ENCODE measurements around the gene UPF3A. TPM values are rescaled to one million over a fixed set of nuclear protein-coding genes. Genes with fewer than 3 reads are reported as not detected.
A peak's percentile ranks its signal among the peaks of the same experiment; 100 is the strongest.

Gene UPF3A
- total and polyA plus RNA-seq, 9 of the 15 experiments (the other 6 are each of a cell fraction or from before 2014, with no cell fraction given) = 15.6 to 76.5 (median 40.9) TPM

DNA sequence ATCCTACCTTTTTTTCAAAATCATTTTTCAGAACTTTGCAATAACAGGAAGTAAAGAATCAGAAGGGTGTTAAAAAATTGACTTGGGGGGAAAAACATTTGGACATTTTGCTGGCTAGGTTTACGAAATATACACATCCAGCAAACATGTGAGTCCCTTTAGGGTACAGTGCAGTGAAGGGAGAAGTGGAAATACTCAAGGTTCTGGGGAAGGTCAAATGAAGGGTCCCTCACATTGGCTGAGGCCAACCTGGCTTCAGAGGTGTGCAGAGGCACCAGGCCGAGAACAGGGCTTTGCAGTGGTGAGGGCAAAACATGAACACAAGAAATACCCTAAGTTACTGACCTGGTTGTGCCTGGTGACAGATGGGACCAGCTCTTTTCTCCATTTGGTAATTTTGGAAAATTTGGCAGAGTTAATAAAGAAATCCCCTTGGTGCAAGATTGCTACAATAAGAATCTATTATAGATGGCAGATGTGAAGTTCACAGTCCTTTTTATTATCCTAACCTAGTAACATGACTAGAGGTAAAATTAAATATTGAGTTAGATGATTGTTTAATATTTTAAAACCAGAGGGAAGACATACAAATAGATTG lies 1.5 kb upstream of the UPF3A start:
- 51% methylated on average over 2 of the region's 2 CpGs for WGBS (ENCODE audit: insufficient coverage, low coverage, missing lambda C conversion rate)
- POLR2A ChIA-PET = interaction anchor here (0.8 to 1.7 kb wide), 6 partner anchors 10 to 28 kb away, joined by 3 to 10 read pairs (median 3); no protein-coding TSS in a partner anchor
- Histone ChIP-seq H3K4me1 (replicated peaks in 1 of 2; ENCODE audit: control insufficient read depth in 2 of 2, insufficient read depth in 2 of 2, low read length in 2 of 2) (peaks cover 31 to 35% of the 10 kb centered on the region in 2 experiments), H3K9ac (ENCODE audit: insufficient read depth in 1 of 2, low read depth in 2 of 2, low read length in 2 of 2) (peak overlapping the region; percentile 82 to 96), H3K27ac (ENCODE audit: extremely low read depth, low read depth, low read length) (peak overlapping the region; percentile 99), H2AFZ (ENCODE audit: low read depth, low read length) (peak overlapping the region; percentile 99), H3K79me2 (ENCODE audit: control insufficient read depth, insufficient read depth, low read length) (peaks cover 35% of the 10 kb centered on the region), H3K9me3 (replicated peaks; ENCODE audit: control insufficient read depth, insufficient read depth, low read depth, low read length) (no peaks in the 10 kb centered on the region), H3K9me1 (ENCODE audit: control insufficient read depth, insufficient read depth, low read length) (no peaks in the 10 kb centered on the region), H3K36me3 (ENCODE audit: control insufficient read depth, insufficient read depth, low read length) (peaks cover 51% of the 10 kb centered on the region; the same call in 2 of the 3 replicates), H3K27me3 (ENCODE audit: control insufficient read depth in 2 of 2, insufficient read depth in 2 of 2, low read length in 2 of 2) (no peaks in the 10 kb centered on the region), H4K20me1 (replicated peaks; ENCODE audit: control insufficient read depth, insufficient read depth, low read length) (no peaks in the 10 kb centered on the region; the same call in 1 of the 2 replicates), H3K4me3 (no peak overlapping the region), H3K4me2 (ENCODE audit: insufficient read depth, low read length) (peak overlapping the region; percentile 45)
- DNase-seq (ENCODE audit: extremely low read depth in 1 of 4, low spot score in 3 of 4) = peak in 1 of 4 experiments; percentile 33
- ATAC-seq = no peak
- BruUV-seq (replicated peaks) = no TSS peak
- CTCF ChIA-PET (ENCODE audit: low intra/inter-chr PET ratio) = no interaction called here
- no peak for FAIRE-seq
- intact Hi-C loops (cut with micrococcal nuclease) = no loop called here
- in situ Hi-C loops (cut with MboI) = no loop called here
- TF ChIP-seq, protein P1, sequence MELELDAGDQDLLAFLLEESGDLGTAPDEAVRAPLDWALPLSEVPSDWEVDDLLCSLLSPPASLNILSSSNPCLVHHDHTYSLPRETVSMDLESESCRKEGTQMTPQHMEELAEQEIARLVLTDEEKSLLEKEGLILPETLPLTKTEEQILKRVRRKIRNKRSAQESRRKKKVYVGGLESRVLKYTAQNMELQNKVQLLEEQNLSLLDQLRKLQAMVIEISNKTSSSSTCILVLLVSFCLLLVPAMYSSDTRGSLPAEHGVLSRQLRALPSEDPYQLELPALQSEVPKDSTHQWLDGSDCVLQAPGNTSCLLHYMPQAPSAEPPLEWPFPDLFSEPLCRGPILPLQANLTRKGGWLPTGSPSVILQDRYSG (tag; conservative IDR thresholded peaks at IDR 0.05; ENCODE audit: low read depth) = peak; percentile 15; the same call in 1 of the 2 replicates
- TF ChIP-seq ZNF696 (CRISPR knock-in tag; conservative IDR thresholded peaks at IDR 0.05) (no peak), CXXC5 (CRISPR knock-in tag; IDR thresholded peaks at IDR 0.05) (0 out of 2 replicates have a peak, but pooled peaks have one; percentile 4), SRSF3 (IDR thresholded peaks at IDR 0.05; ENCODE audit: insufficient read depth, low read length) (no peak), NCOA4 (IDR thresholded peaks at IDR 0.05; ENCODE audit: partially characterized antibody) (no peak), DMBX1 (CRISPR knock-in tag; IDR thresholded peaks at IDR 0.05; ENCODE audit: borderline replicate concordance) (0 out of 2 replicates have a peak, but pooled peaks have one; percentile 28), NR4A1 (CRISPR knock-in tag; IDR thresholded peaks at IDR 0.05) (no peak), NR4A1 (tag; IDR thresholded peaks at IDR 0.05) (peak; percentile 31; the same call in 1 of the 2 replicates), ESRRA (IDR thresholded peaks at IDR 0.05; ENCODE audit: borderline replicate concordance, low read depth) (peak; percentile 27; the same call in 1 of the 2 replicates), SRSF9 (IDR thresholded peaks at IDR 0.05; ENCODE audit: borderline replicate concordance, low read depth, low read length) (no peak), TFAM (CRISPR knock-in tag; conservative IDR thresholded peaks at IDR 0.05) (no peak), RFX5 (IDR thresholded peaks at IDR 0.05; ENCODE audit: low read depth, low read length) (no peak), MAZ (CRISPR knock-in tag; conservative IDR thresholded peaks at IDR 0.05 in 1 of 2, IDR thresholded peaks at IDR 0.05 in 1 of 2) (0 out of 4 replicates have a peak, but pooled peaks of 1 of the 2 experiments have one; percentile 21)
- TF ChIP-seq, protein P2, sequence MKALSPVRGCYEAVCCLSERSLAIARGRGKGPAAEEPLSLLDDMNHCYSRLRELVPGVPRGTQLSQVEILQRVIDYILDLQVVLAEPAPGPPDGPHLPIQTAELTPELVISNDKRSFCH (CRISPR knock-in tag; IDR thresholded peaks at IDR 0.05) = no peak
- TF ChIP-seq, protein P2 (tag; IDR thresholded peaks at IDR 0.05) = peak; percentile 38; the same call in 1 of the 2 replicates
- TF ChIP-seq, protein P3, sequence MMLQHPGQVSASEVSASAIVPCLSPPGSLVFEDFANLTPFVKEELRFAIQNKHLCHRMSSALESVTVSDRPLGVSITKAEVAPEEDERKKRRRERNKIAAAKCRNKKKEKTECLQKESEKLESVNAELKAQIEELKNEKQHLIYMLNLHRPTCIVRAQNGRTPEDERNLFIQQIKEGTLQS (IDR thresholded peaks at IDR 0.05) = no peak
- TF ChIP-seq, protein P3 (CRISPR knock-in tag; conservative IDR thresholded peaks at IDR 0.05) = peak; percentile 62; the same call in 1 of the 2 replicates

Data from K562 (cell line).